ENCODE measurements around the gene CDC16.
"Not testable (repeated sequence)": the region's sequence is repeated elsewhere in the genome, so short reads cannot be mapped to it uniquely, and the experiment has no call there.

Gene CDC16

GRCh38 chr13:114234645-114235421, at the start of gene CDC16:
CDC16 (plus strand) TSS chr13:114234897; CDS start chr13:114235085, 188 bp downstream.
- DNase-seq (ENCODE audit: low read depth in 2 of 2) = peak; percentile 60 to 71

GRCh38 chr13:114185182-114185971, 49.3 kb upstream of the CDC16 start:
- no peak for DNase-seq (ENCODE audit: low read depth in 2 of 2)

GRCh38 chr13:114194853-114195252, 39.8 kb upstream of the CDC16 start:
- no peak for DNase-seq (ENCODE audit: low read depth in 2 of 2)

GRCh38 chr13:114196629-114197028, 38.1 kb upstream of the CDC16 start:
- no peak for DNase-seq (ENCODE audit: low read depth in 2 of 2)

- no peak for DNase-seq (ENCODE audit: low read depth in 2 of 2)
Observed at GRCh38 chr13:114198556-114198955, 36.1 kb upstream of the CDC16 start.

GRCh38 chr13:114199526-114199925, 35.2 kb upstream of the CDC16 start:
- DNase-seq (ENCODE audit: low read depth in 2 of 2) = not testable (repeated sequence)

- DNase-seq (ENCODE audit: low read depth in 2 of 2) = no peak
Observed at GRCh38 chr13:114199954-114200353, 34.7 kb upstream of the CDC16 start.

- no peak for DNase-seq (ENCODE audit: low read depth in 2 of 2)
Observed at GRCh38 chr13:114200399-114200911, 34.2 kb upstream of the CDC16 start.

- no peak for DNase-seq (ENCODE audit: low read depth in 2 of 2)
Observed at GRCh38 chr13:114202581-114202980, 32.1 kb upstream of the CDC16 start.

GRCh38 chr13:114203536-114203935, 31.2 kb upstream of the CDC16 start:
- no peak for DNase-seq (ENCODE audit: low read depth in 2 of 2)

- no peak for DNase-seq (ENCODE audit: low read depth in 2 of 2)
Observed at GRCh38 chr13:114204894-114205293, 29.8 kb upstream of the CDC16 start.

GRCh38 chr13:114208134-114208533, 26.6 kb upstream of the CDC16 start:
- DNase-seq (ENCODE audit: low read depth in 2 of 2) = no peak

- DNase-seq (ENCODE audit: low read depth in 2 of 2) = no peak
Observed at GRCh38 chr13:114211446-114212157, 23.1 kb upstream of the CDC16 start.

- no peak for DNase-seq (ENCODE audit: low read depth in 2 of 2)
Observed at GRCh38 chr13:114212158-114212495, 22.6 kb upstream of the CDC16 start.

GRCh38 chr13:114213980-114214379, 20.7 kb upstream of the CDC16 start:
- DNase-seq (ENCODE audit: low read depth in 2 of 2) = no peak

- no peak for DNase-seq (ENCODE audit: low read depth in 2 of 2)
Observed at GRCh38 chr13:114219392-114219791, 15.3 kb upstream of the CDC16 start.

- no peak for DNase-seq (ENCODE audit: low read depth in 2 of 2)
Observed at GRCh38 chr13:114222461-114222968, 12.2 kb upstream of the CDC16 start.

GRCh38 chr13:114224201-114224600, 10.5 kb upstream of the CDC16 start:
- no peak for DNase-seq (ENCODE audit: low read depth in 2 of 2)

- no peak for DNase-seq (ENCODE audit: low read depth in 2 of 2)
Observed at GRCh38 chr13:114225610-114226009, 9.1 kb upstream of the CDC16 start.

GRCh38 chr13:114226088-114226487, 8.6 kb upstream of the CDC16 start:
- DNase-seq (ENCODE audit: low read depth in 2 of 2) = no peak

GRCh38 chr13:114226699-114227323, 7.9 kb upstream of the CDC16 start:
- DNase-seq (ENCODE audit: low read depth in 2 of 2) = peak; percentile 71 to 82

GRCh38 chr13:114227528-114227927, 7.2 kb upstream of the CDC16 start:
- DNase-seq (ENCODE audit: low read depth in 2 of 2) = no peak
